Measurements from ENCODE around the gene ATG16L2. TPM values are rescaled to one million over a fixed set of nuclear protein-coding genes. Genes with fewer than 3 reads are reported as not detected.

ATG16L2 gene
- polyA plus RNA-seq, 1 experiment, result 10.1 TPM

DNA sequence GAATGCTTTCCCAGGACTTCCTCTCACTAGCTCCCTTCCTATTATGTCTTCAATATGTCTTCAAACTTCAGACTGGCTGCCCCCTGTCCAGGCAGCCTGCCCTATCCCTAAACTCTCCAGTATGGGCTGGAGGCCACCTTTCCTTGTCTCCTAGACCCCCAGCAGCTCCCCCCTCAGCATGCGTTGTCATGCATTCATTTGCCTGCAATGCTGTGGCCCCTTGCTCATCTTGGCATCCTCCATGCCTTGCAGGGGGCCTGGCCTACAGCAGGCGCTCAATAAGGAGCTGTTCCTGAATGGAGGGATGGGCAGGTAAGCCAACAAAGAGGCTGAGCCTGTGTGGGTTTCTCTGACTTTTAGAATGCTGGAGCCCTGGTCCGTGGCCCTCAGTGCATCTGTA, 45.6 kb upstream of the ATG16L2 start:
- Histone ChIP-seq H3K27me3 (ENCODE audit: control insufficient read depth, insufficient read depth, low read length) (no peaks in the 10 kb centered on the region; the same call in 1 of the 2 replicates), H3K36me3 (ENCODE audit: control insufficient read depth, insufficient read depth, low read length) (no peaks in the 10 kb centered on the region), H3K4me3 (ENCODE audit: low read depth, low read length) (no peak overlapping the region)
- POLR2A ChIA-PET, result no interaction called here
- CTCF ChIA-PET, result no interaction called here
- DNase-seq (ENCODE audit: low read depth), result no peak
- TF ChIP-seq, protein P1, sequence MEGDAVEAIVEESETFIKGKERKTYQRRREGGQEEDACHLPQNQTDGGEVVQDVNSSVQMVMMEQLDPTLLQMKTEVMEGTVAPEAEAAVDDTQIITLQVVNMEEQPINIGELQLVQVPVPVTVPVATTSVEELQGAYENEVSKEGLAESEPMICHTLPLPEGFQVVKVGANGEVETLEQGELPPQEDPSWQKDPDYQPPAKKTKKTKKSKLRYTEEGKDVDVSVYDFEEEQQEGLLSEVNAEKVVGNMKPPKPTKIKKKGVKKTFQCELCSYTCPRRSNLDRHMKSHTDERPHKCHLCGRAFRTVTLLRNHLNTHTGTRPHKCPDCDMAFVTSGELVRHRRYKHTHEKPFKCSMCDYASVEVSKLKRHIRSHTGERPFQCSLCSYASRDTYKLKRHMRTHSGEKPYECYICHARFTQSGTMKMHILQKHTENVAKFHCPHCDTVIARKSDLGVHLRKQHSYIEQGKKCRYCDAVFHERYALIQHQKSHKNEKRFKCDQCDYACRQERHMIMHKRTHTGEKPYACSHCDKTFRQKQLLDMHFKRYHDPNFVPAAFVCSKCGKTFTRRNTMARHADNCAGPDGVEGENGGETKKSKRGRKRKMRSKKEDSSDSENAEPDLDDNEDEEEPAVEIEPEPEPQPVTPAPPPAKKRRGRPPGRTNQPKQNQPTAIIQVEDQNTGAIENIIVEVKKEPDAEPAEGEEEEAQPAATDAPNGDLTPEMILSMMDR (IDR thresholded peaks at IDR 0.05; ENCODE audit: insufficient read depth, low read depth, low read length), result no peak

- ChIA-PET CTCF (interaction anchor here (4.9 kb wide), 1 partner anchor 23 kb away, joined by 26 read pairs; the partner anchor contains the start of gene STARD10), POLR2A (no interaction called here)
- H3K36me3 ChIP-seq (ENCODE audit: control insufficient read depth, insufficient read depth, low read length), result no peaks in the 10 kb centered on the region
- TF ChIP-seq, protein P1 (IDR thresholded peaks at IDR 0.05; ENCODE audit: insufficient read depth, low read depth, low read length), result no peak
- no peaks in the 10 kb centered on the region for H3K27me3 ChIP-seq (ENCODE audit: control insufficient read depth, insufficient read depth, low read length)
- H3K4me3 ChIP-seq (ENCODE audit: low read depth, low read length), result no peak overlapping the region
- no peak for DNase-seq (ENCODE audit: low read depth)
Measured at GRCh38 chr11:72769680-72770079, 44.5 kb upstream of the ATG16L2 start.

GRCh38 chr11:72770799-72771198, 43.4 kb upstream of the ATG16L2 start:
- H3K36me3 ChIP-seq (ENCODE audit: control insufficient read depth, insufficient read depth, low read length), result no peaks in the 10 kb centered on the region
- TF ChIP-seq, protein P1 (IDR thresholded peaks at IDR 0.05; ENCODE audit: insufficient read depth, low read depth, low read length), result no peak
- no peak for DNase-seq (ENCODE audit: low read depth)
- H3K4me3 ChIP-seq (ENCODE audit: low read depth, low read length), result no peak overlapping the region
- CTCF ChIA-PET, result interaction anchor here (1.0 to 4.9 kb wide), 5 partner anchors 10 to 67 kb away, joined by 3 to 26 read pairs (median 3); partner anchors contain the start of gene STARD10
- no peaks in the 10 kb centered on the region for H3K27me3 ChIP-seq (ENCODE audit: control insufficient read depth, insufficient read depth, low read length)
- POLR2A ChIA-PET, result no interaction called here

GRCh38 chr11:72771507-72771906, 42.7 kb upstream of the ATG16L2 start:
- no peak for DNase-seq (ENCODE audit: low read depth)
- ChIA-PET CTCF (interaction anchor here (1.0 to 4.9 kb wide), 6 partner anchors 10 to 406 kb away, joined by 3 to 26 read pairs (median 3); partner anchors contain the start of gene STARD10), POLR2A (no interaction called here)
- no peaks in the 10 kb centered on the region for H3K27me3 ChIP-seq (ENCODE audit: control insufficient read depth, insufficient read depth, low read length)
- H3K4me3 ChIP-seq (ENCODE audit: low read depth, low read length), result no peak overlapping the region
- TF ChIP-seq, protein P1 (IDR thresholded peaks at IDR 0.05; ENCODE audit: insufficient read depth, low read depth, low read length), result no peak
- no peaks in the 10 kb centered on the region for H3K36me3 ChIP-seq (ENCODE audit: control insufficient read depth, insufficient read depth, low read length)

DNA sequence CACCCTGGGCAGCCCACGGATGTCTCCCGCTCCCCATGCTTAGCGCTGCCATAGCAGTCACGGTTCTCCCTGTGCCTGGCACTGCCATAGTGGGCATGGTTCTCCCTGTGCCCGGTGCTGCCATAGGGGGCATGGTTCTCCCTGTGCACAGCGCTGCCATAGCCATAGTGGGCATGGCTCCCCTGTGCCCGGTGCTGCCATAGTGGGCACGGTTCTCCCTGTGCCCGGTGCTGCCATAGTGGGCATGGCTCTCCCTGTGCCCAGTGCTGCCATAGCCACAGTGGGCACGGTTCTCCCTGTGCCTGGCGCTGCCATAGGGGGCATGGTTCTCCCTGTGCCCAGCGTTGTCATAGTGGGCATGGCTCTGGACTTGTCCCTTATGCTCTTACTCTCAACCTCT, 42.2 kb upstream of the ATG16L2 start:
- CTCF ChIA-PET, result interaction anchor here (1.2 to 4.9 kb wide), 3 partner anchors 21 to 406 kb away, joined by 3 to 26 read pairs (median 4); partner anchors contain the start of gene STARD10
- Histone ChIP-seq H3K36me3 (ENCODE audit: control insufficient read depth, insufficient read depth, low read length) (no peaks in the 10 kb centered on the region), H3K27me3 (ENCODE audit: control insufficient read depth, insufficient read depth, low read length) (no peaks in the 10 kb centered on the region), H3K4me3 (ENCODE audit: low read depth, low read length) (no peak overlapping the region)
- DNase-seq (ENCODE audit: low read depth), result no peak
- TF ChIP-seq, protein P1 (IDR thresholded peaks at IDR 0.05; ENCODE audit: insufficient read depth, low read depth, low read length), result no peak
- POLR2A ChIA-PET, result no interaction called here
